Esophagus (tissue), 2 donors: ENCODE data around the gene ATP1A2. TPM values are rescaled to one million over a fixed set of nuclear protein-coding genes. Genes with fewer than 3 reads are reported as not detected.
A peak's percentile ranks its signal among the peaks of the same experiment; 100 is the strongest.

Source experiments
- H3K27ac ChIP-seq, 2 donors: one replicate each; pipeline ENCODE4 v1.5.1; 2013; ENCODE audit warnings: low read depth in 2 of 2, mild to moderate bottlenecking in 2 of 2, inconsistent platforms in 1 of 2, low read length in 1 of 2, moderate library complexity in 1 of 2
- H3K27me3 ChIP-seq, 2 donors: one replicate each; pipeline ENCODE4 v1.6.1; 2013; ENCODE audit warnings: low read length in 2 of 2, control low read depth in 1 of 2, mild to moderate bottlenecking in 1 of 2; ENCODE audit not compliant: insufficient read depth in 2 of 2, control insufficient read depth in 1 of 2
- H3K36me3 ChIP-seq, 2 donors: one replicate each; pipeline ENCODE4 v1.6.1; 2013; ENCODE audit warnings: low read length in 1 of 2; ENCODE audit not compliant: control insufficient read depth in 2 of 2, insufficient read depth in 2 of 2
- H3K4me1 ChIP-seq, 2 donors: one replicate each; pipeline ENCODE4 v1.6.1; 2013; ENCODE audit warnings: low read length in 1 of 2; ENCODE audit not compliant: control insufficient read depth in 2 of 2, insufficient read depth in 2 of 2
- H3K4me3 ChIP-seq, 2 donors: one replicate each; pipeline ENCODE4 v1.5.1; 2013; ENCODE audit warnings: low read length in 2 of 2, mild to moderate bottlenecking in 2 of 2, low read depth in 1 of 2, moderate library complexity in 1 of 2
- H3K9me3 ChIP-seq, 2 donors: one replicate each; pipeline ENCODE4 v1.6.1; 2013; ENCODE audit warnings: mild to moderate bottlenecking in 2 of 2, low read depth in 1 of 2, low read length in 1 of 2, moderate library complexity in 1 of 2; ENCODE audit not compliant: control insufficient read depth in 2 of 2, insufficient read depth in 1 of 2
- WGBS, 2 donors: extraction: QIAGEN DNeasy Blood & Tissue Kit; methylation state at CpG; one replicate each; pipeline ENCODE4 v1.1.7; 2013; 5-methylcytosine and 5-hydroxymethylcytosine counted together
- polyA plus RNA-seq, 2 donors: library from polyadenylated mRNA; stranded (reverse); fragments of 200-250 nt; gene quantifications; one replicate each; pipeline ENCODE4 v1.2.3, GENCODE V29; 2013
- donor health status: healthy with polysubstance abuse.
- donor health status: Bipolar disorder and iron deficiency.

Gene ATP1A2
- polyA plus RNA-seq, 2 donors = 3.4 to 4.3 TPM

GRCh38 chr1:160099716-160100375 is 15.7 kb upstream of the ATP1A2 start:
- peaks cover 10 to 23% of the 10 kb centered on the region in 2 donors for H3K4me1 ChIP-seq

GRCh38 chr1:160101037-160101716 is 14.4 kb upstream of the ATP1A2 start:
- Histone ChIP-seq H3K27ac (peak overlapping the region; percentile 7 to 78), H3K4me3 (no peak overlapping the region), H3K9me3 (no peaks in the 10 kb centered on the region), H3K4me1 (peaks cover 10 to 21% of the 10 kb centered on the region in 2 donors), H3K36me3 (no peaks in the 10 kb centered on the region), H3K27me3 (no peaks in the 10 kb centered on the region)
- 20 to 23% methylated on average over 13 of the region's 13 CpGs for WGBS, 2 donors

More at GRCh38 chr1:160099716-160100375, 15.7 kb upstream of the ATP1A2 start:
- no peaks in the 10 kb centered on the region for H3K9me3 ChIP-seq
- H3K27ac ChIP-seq = peak overlapping the region; percentile 54 to 78
- no peaks in the 10 kb centered on the region for H3K27me3 ChIP-seq
- H3K36me3 ChIP-seq = peaks cover 0 to 5% of the 10 kb centered on the region in 2 donors
- 89% methylated on average over 2 of the region's 2 CpGs for WGBS, 2 donors
- H3K4me3 ChIP-seq = no peak overlapping the region

GRCh38 chr1:160101717-160102522 is 13.6 kb upstream of the ATP1A2 start:
- H3K4me1 ChIP-seq = peaks cover 7 to 16% of the 10 kb centered on the region in 2 donors
- no peaks in the 10 kb centered on the region for H3K36me3 ChIP-seq
- peak overlapping the region; percentile 7 to 78 for H3K27ac ChIP-seq
- H3K9me3 ChIP-seq = no peaks in the 10 kb centered on the region
- 72 to 73% methylated on average over 9 of the region's 9 CpGs for WGBS, 2 donors
- H3K27me3 ChIP-seq = no peaks in the 10 kb centered on the region
- H3K4me3 ChIP-seq = no peak overlapping the region

- H3K4me1 ChIP-seq = peaks cover 0 to 5% of the 10 kb centered on the region in 2 donors
- 61 to 67% methylated on average over 6 of the region's 6 CpGs for WGBS, 2 donors
Observed at GRCh38 chr1:160103658-160104408, 11.7 kb upstream of the ATP1A2 start.

GRCh38 chr1:160104486-160104885 is 11.1 kb upstream of the ATP1A2 start:
- Histone ChIP-seq H3K9me3 (no peaks in the 10 kb centered on the region), H3K4me3 (no peak overlapping the region), H3K4me1 (peaks cover 0 to 5% of the 10 kb centered on the region in 2 donors), H3K27ac (peak overlapping the region in 1 of 2 donors; percentile 48), H3K36me3 (no peaks in the 10 kb centered on the region), H3K27me3 (no peaks in the 10 kb centered on the region)
- WGBS, 2 donors = 80 to 86% methylated on average over 3 of the region's 3 CpGs

More at GRCh38 chr1:160103658-160104408, 11.7 kb upstream of the ATP1A2 start:
- Histone ChIP-seq H3K36me3 (no peaks in the 10 kb centered on the region), H3K27me3 (no peaks in the 10 kb centered on the region), H3K9me3 (no peaks in the 10 kb centered on the region), H3K27ac (peak overlapping the region in 1 of 2 donors; percentile 34), H3K4me3 (no peak overlapping the region)

GRCh38 chr1:160105155-160105554 is 10.4 kb upstream of the ATP1A2 start:
- WGBS, 2 donors = 95 to 98% methylated on average over 5 of the region's 5 CpGs
- Histone ChIP-seq H3K4me1 (peaks cover 0 to 5% of the 10 kb centered on the region in 2 donors), H3K27ac (no peak overlapping the region)

GRCh38 chr1:160107512-160107911 is 8.0 kb upstream of the ATP1A2 start:
- Histone ChIP-seq H3K4me1 (no peaks in the 10 kb centered on the region), H3K9me3 (no peaks in the 10 kb centered on the region), H3K36me3 (no peaks in the 10 kb centered on the region), H3K27me3 (no peaks in the 10 kb centered on the region), H3K27ac (no peak overlapping the region), H3K4me3 (no peak overlapping the region)
- WGBS, 2 donors = 93 to 95% methylated on average over 1 of the region's 1 CpG

More at GRCh38 chr1:160105155-160105554, 10.4 kb upstream of the ATP1A2 start:
- H3K36me3 ChIP-seq = no peaks in the 10 kb centered on the region
- H3K27me3 ChIP-seq = no peaks in the 10 kb centered on the region
- H3K9me3 ChIP-seq = no peaks in the 10 kb centered on the region
- no peak overlapping the region for H3K4me3 ChIP-seq

- H3K27ac ChIP-seq = no peak overlapping the region
- H3K36me3 ChIP-seq = no peaks in the 10 kb centered on the region
- H3K9me3 ChIP-seq = no peaks in the 10 kb centered on the region
- H3K4me3 ChIP-seq = no peak overlapping the region
- H3K4me1 ChIP-seq = no peaks in the 10 kb centered on the region
- H3K27me3 ChIP-seq = no peaks in the 10 kb centered on the region
- WGBS, 2 donors = 31 to 33% methylated on average over 6 of the region's 6 CpGs
Observed at GRCh38 chr1:160108888-160109662, 6.5 kb upstream of the ATP1A2 start.
